ENCODE measurements around the gene CAVIN2.
"Not testable (repeated sequence)": the region's sequence is repeated elsewhere in the genome, so short reads cannot be mapped to it uniquely, and the experiment has no call there.

The CAVIN2 gene

GRCh38 chr2:191804766-191805165, 42.1 kb downstream of the CAVIN2 start:
- H3K27ac ChIP-seq: no peak overlapping the region
- DNase-seq (ENCODE audit: low read depth, low spot score): no peak

- DNase-seq (ENCODE audit: low read depth, low spot score): no peak
- H3K27ac ChIP-seq: no peak overlapping the region
Observed at GRCh38 chr2:191803007-191803406, 43.9 kb downstream of the CAVIN2 start.

GRCh38 chr2:191802180-191802579, 44.7 kb downstream of the CAVIN2 start:
- no peak overlapping the region for H3K27ac ChIP-seq
- DNase-seq (ENCODE audit: low read depth, low spot score): no peak

DNA sequence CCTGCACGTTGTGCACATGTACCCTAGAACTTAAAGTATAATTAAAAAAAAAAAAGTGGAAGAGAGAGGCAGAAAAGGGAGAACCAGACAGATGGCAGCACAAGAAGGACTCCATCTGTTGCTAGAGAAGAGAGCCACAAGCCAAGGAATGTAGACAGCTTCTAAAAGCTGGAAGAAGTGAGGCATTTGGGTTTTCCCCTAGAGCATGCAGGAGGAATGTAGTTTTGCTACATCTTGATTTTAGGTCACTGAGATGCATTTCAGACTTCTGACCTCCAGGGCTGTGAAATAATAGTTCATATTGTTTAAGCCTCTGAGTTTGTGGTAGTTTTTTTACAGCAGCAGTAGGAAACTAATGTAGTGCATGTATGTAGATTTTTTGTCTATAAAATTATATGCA, 46.0 kb downstream of the CAVIN2 start:
- no peak overlapping the region for H3K27ac ChIP-seq
- DNase-seq (ENCODE audit: low read depth, low spot score): no peak

GRCh38 chr2:191799526-191799925, 47.4 kb downstream of the CAVIN2 start:
- no peak for DNase-seq (ENCODE audit: low read depth, low spot score)
- H3K27ac ChIP-seq: no peak overlapping the region

DNA sequence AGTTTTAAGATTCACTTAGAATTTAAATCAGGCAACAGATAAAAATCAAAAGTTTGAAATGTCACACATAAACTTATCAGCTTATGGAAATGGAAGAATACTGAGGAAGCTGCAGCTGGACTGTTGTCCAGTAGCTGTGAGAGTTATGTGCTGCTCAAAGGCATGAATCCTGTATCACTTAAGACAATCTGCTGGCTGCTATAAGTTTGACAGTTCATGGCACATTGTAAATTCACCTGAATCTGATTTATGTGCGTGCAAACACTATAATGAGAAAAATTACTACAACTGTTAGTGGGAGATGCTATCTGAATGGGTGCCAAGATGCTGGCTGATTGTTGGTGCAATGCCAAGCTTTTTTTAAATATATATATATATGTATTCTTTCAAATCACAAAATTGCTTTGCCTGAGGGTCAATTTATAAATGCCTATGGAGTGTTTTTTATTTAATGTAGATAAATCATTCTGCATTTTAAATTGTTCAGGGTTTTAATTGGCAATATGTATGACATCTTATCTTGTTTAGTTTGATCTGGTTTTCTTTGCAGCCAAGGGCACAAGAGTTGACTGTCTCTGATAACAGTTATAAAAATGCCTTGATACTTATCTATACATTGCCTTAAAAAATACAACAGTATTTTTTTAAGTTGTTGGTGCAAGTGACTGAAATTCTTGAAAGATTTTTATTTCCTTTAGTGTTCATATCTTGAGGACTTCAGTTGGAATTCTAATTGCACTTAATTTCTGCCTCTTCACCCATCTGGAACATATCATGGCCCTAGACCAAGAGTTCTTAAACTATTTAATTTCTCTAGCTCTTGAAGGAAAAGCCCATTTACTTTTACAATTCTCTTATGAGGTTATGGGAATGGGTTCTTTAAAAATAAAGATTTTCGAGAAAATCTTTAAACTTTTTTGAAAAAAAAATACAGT, 48.7 kb downstream of the CAVIN2 start:
- DNase-seq (ENCODE audit: low read depth, low spot score): no peak
- no peak overlapping the region for H3K27ac ChIP-seq

GRCh38 chr2:191797500-191797899, 49.4 kb downstream of the CAVIN2 start:
- no peak for DNase-seq (ENCODE audit: low read depth, low spot score)
- no peak overlapping the region for H3K27ac ChIP-seq

GRCh38 chr2:191795715-191796114, 51.2 kb downstream of the CAVIN2 start:
- H3K27ac ChIP-seq: no peak overlapping the region
- DNase-seq (ENCODE audit: low read depth, low spot score): no peak

- DNase-seq (ENCODE audit: low read depth, low spot score): no peak
- no peak overlapping the region for H3K27ac ChIP-seq
Observed at GRCh38 chr2:191791953-191792560, 54.8 kb downstream of the CAVIN2 start.

DNA sequence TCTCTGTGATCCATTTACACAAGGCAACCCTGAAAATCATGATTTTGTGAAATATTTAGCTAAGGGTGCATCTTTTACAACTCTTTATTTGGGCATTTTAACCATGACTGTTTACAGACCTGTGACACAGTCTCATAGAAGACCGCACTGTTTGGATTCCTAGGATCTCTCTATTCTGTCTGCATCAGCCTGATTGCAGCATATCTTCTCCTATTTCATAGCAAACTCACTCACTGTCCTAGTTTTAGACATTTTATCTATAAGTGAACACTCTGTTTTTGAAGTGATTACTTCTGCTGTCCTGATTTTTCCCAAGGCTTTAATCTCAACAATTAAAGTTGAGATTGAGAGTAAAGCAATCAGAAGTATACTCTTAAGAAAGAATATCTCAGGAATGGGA, 56.2 kb downstream of the CAVIN2 start:
- no peak for DNase-seq (ENCODE audit: low read depth, low spot score)
- no peak overlapping the region for H3K27ac ChIP-seq

GRCh38 chr2:191789796-191790195, 57.1 kb downstream of the CAVIN2 start:
- DNase-seq (ENCODE audit: low read depth, low spot score): no peak
- H3K27ac ChIP-seq: no peak overlapping the region

DNA sequence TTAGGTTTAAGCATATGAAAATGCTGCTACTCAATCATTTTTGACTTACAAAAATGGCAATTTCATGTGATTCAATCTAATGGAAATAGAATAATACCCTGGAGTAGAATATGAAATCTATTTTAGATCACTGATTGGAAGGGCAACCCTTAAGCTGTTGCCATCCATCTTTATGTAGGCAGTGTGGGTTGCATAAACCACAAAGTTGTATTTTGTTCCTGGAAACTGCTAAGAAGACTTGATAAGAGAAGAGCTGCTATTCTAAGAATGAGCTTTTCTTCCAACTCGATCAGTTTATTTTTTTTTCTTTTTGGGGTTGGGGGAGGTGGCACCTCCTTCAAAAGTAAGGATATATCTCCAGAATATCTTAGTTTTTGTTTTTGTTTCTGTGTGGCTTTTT, 60.2 kb downstream of the CAVIN2 start:
- no peak for DNase-seq (ENCODE audit: low read depth, low spot score)
- H3K27ac ChIP-seq: no peak overlapping the region

- H3K27ac ChIP-seq; DNase-seq (ENCODE audit: low read depth, low spot score): not testable (repeated sequence)
Observed at GRCh38 chr2:191785651-191786050, 61.2 kb downstream of the CAVIN2 start.
